Measurements from ENCODE around the gene CCDC86.

Gene CCDC86

DNA sequence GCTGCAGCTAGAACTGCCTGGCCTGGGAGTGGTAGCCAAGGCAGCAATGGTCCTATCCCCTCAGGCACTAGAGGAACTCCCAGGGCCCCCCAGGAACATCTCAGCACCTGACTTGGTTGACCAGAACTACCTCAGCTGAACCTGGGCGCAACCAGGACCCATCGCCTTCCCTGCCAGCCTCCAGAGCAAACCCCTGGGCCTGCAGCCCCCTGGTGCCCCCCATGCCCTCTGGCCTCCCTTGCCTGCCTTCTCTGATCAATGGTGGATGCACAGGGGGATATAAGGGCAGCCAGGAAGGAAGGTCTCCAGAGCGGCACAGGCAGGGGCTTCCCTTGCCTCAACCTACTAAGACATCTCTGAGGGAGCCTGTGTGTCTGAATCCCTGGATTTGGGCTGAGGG is 43.3 kb upstream of the CCDC86 start:
- no peak overlapping the region for H3K4me2 ChIP-seq (ENCODE audit: low read length, poor library complexity, severe bottlenecking)
- no peak overlapping the region for H3K14ac ChIP-seq (ENCODE audit: low read length in 2 of 2)
- H2BK12ac ChIP-seq (ENCODE audit: low read length in 2 of 2) = no peak overlapping the region
- no peak overlapping the region for H2BK5ac ChIP-seq (ENCODE audit: low read depth, low read length, poor library complexity, severe bottlenecking)
- H3K4ac ChIP-seq (ENCODE audit: low read depth in 1 of 2, low read length in 2 of 2) = no peak overlapping the region
- peaks cover 38 to 78% of the 10 kb centered on the region in 2 experiments for H3K27me3 ChIP-seq (ENCODE audit: control insufficient read depth in 1 of 2, insufficient read depth in 1 of 2, low read length in 2 of 2)
- no peak overlapping the region for H2BK120ac ChIP-seq (ENCODE audit: low read depth, low read length)
- H3K9ac ChIP-seq (ENCODE audit: low read length) = no peak overlapping the region
- no peak overlapping the region for H2AFZ ChIP-seq (ENCODE audit: low read depth, low read length)
- H3K4me3 ChIP-seq (ENCODE audit: insufficient read depth in 1 of 2, low read depth in 1 of 2, low read length in 2 of 2) = no peak overlapping the region
- peaks cover 4% of the 10 kb centered on the region for H3K9me3 ChIP-seq (ENCODE audit: control insufficient read depth, low read length)
- no peaks in the 10 kb centered on the region for H3K79me1 ChIP-seq (replicated peaks; ENCODE audit: low read length, poor library complexity, severe bottlenecking)
- no peak for DNase-seq
- WGBS = 94% methylated on average over 2 of the region's 3 CpGs
- H3K18ac ChIP-seq (ENCODE audit: low read depth in 1 of 2, low read length in 2 of 2) = no peak overlapping the region
- H3K36me3 ChIP-seq (ENCODE audit: control insufficient read depth in 1 of 2, insufficient read depth in 2 of 2, low read depth in 1 of 2, low read length in 2 of 2) = no peaks in the 10 kb centered on the region
- peaks cover 2% of the 10 kb centered on the region for H3K4me1 ChIP-seq (ENCODE audit: control insufficient read depth, insufficient read depth, low read depth, low read length)
- no peak overlapping the region for H4K91ac ChIP-seq (ENCODE audit: low read length)
- H4K8ac ChIP-seq (ENCODE audit: low read length) = no peak overlapping the region
- H3K23ac ChIP-seq (ENCODE audit: low read length in 2 of 2) = no peak overlapping the region
- no peak overlapping the region for H2BK15ac ChIP-seq (ENCODE audit: low read depth, poor library complexity, severe bottlenecking)
- H3K27ac ChIP-seq (ENCODE audit: low read length, poor library complexity, severe bottlenecking) = no peak overlapping the region
- H2AK5ac ChIP-seq (ENCODE audit: low read length, severe bottlenecking) = no peak overlapping the region

DNA sequence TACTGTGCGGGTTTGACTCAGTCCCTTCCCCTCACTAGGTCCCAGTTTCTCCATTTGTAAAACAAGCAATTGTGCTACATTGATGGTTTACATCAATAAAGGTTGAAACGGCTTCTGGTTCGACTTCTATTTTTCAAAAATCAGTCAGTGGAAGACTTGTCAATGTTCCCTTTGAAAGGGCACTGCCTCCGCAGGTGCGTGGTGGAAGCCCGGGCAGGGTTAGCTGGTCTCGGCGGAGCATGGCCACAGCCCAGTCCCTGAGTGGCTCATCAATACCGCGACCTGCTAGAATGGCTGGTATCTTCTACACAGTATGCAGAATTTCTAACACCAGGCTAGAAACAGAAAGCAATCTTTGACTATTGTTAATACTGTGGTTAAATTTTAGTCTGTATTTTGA is 40.7 kb upstream of the CCDC86 start:
- Histone ChIP-seq H3K18ac (ENCODE audit: low read depth in 1 of 2, low read length in 2 of 2) (no peak overlapping the region), H3K36me3 (ENCODE audit: control insufficient read depth in 1 of 2, insufficient read depth in 2 of 2, low read depth in 1 of 2, low read length in 2 of 2) (no peaks in the 10 kb centered on the region), H3K9ac (ENCODE audit: low read length) (no peak overlapping the region), H2AFZ (ENCODE audit: low read depth, low read length) (no peak overlapping the region), H3K4me1 (ENCODE audit: control insufficient read depth, insufficient read depth, low read depth, low read length) (peaks cover 2% of the 10 kb centered on the region), H3K14ac (ENCODE audit: low read length in 2 of 2) (no peak overlapping the region), H2BK5ac (ENCODE audit: low read depth, low read length, poor library complexity, severe bottlenecking) (no peak overlapping the region), H3K79me1 (replicated peaks; ENCODE audit: low read length, poor library complexity, severe bottlenecking) (no peaks in the 10 kb centered on the region), H3K27me3 (ENCODE audit: control insufficient read depth in 1 of 2, insufficient read depth in 1 of 2, low read length in 2 of 2) (peaks cover 31 to 75% of the 10 kb centered on the region in 2 experiments), H2BK15ac (ENCODE audit: low read depth, poor library complexity, severe bottlenecking) (no peak overlapping the region), H4K8ac (ENCODE audit: low read length) (no peak overlapping the region), H3K4me2 (ENCODE audit: low read length, poor library complexity, severe bottlenecking) (no peak overlapping the region), H3K4me3 (ENCODE audit: insufficient read depth in 1 of 2, low read depth in 1 of 2, low read length in 2 of 2) (no peak overlapping the region), H3K23ac (ENCODE audit: low read length in 2 of 2) (no peak overlapping the region), H2AK5ac (ENCODE audit: low read length, severe bottlenecking) (no peak overlapping the region), H3K9me3 (ENCODE audit: control insufficient read depth, low read length) (peaks cover 4% of the 10 kb centered on the region), H2BK12ac (ENCODE audit: low read length in 2 of 2) (no peak overlapping the region), H4K91ac (ENCODE audit: low read length) (no peak overlapping the region), H3K4ac (ENCODE audit: low read depth in 1 of 2, low read length in 2 of 2) (no peak overlapping the region), H3K27ac (ENCODE audit: low read length, poor library complexity, severe bottlenecking) (no peak overlapping the region), H2BK120ac (ENCODE audit: low read depth, low read length) (no peak overlapping the region)
- WGBS = 93% methylated on average over 8 of the region's 10 CpGs
- DNase-seq = no peak

DNA sequence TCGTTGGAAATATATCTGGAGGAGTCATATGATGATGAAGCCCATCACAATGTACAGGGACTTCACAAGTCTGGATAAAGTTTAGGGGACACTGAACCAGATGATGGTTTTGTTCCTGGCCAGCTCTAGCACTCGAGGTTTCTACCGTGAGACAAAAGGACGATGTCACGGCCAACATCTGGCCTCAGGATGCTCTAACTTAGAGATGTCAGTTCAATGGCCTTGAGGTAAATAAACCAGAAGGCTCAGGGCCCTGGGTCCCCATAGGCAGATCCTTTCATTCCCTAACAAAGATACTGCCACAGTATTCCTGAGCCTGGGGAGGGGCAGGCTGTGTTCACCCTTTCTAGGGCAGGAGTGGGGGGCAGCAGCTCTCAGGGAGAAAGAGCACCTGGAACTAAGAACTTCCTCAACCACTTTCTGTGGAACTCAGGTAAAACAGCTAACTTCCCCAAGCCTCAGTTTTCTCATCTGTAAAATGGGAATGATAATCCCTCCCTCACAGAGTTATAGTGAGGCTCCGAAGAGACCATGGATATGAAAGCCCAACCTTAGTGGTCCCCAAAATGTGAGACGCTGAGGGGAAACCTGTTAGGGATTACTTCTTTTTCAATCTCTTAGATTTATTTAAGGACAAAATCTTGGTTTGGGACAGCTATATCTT is 38.5 kb upstream of the CCDC86 start:
- no peak overlapping the region for H2BK12ac ChIP-seq (ENCODE audit: low read length in 2 of 2)
- no peaks in the 10 kb centered on the region for H3K79me1 ChIP-seq (replicated peaks; ENCODE audit: low read length, poor library complexity, severe bottlenecking)
- no peak overlapping the region for H3K4me3 ChIP-seq (ENCODE audit: insufficient read depth in 1 of 2, low read depth in 1 of 2, low read length in 2 of 2)
- no peak overlapping the region for H4K8ac ChIP-seq (ENCODE audit: low read length)
- no peak overlapping the region for H2BK15ac ChIP-seq (ENCODE audit: low read depth, poor library complexity, severe bottlenecking)
- H2BK120ac ChIP-seq (ENCODE audit: low read depth, low read length) = no peak overlapping the region
- no peak overlapping the region for H3K9ac ChIP-seq (ENCODE audit: low read length)
- no peak overlapping the region for H2BK5ac ChIP-seq (ENCODE audit: low read depth, low read length, poor library complexity, severe bottlenecking)
- no peaks in the 10 kb centered on the region for H3K4me1 ChIP-seq (ENCODE audit: control insufficient read depth, insufficient read depth, low read depth, low read length)
- WGBS = 81% methylated on average over 6 of the region's 7 CpGs
- no peak overlapping the region for H4K91ac ChIP-seq (ENCODE audit: low read length)
- no peak overlapping the region for H3K14ac ChIP-seq (ENCODE audit: low read length in 2 of 2)
- no peak overlapping the region for H3K4me2 ChIP-seq (ENCODE audit: low read length, poor library complexity, severe bottlenecking)
- H2AK5ac ChIP-seq (ENCODE audit: low read length, severe bottlenecking) = no peak overlapping the region
- H3K27me3 ChIP-seq (ENCODE audit: control insufficient read depth in 1 of 2, insufficient read depth in 1 of 2, low read length in 2 of 2) = peaks cover 21 to 62% of the 10 kb centered on the region in 2 experiments
- no peak overlapping the region for H2AFZ ChIP-seq (ENCODE audit: low read depth, low read length)
- no peak for DNase-seq
- H3K27ac ChIP-seq (ENCODE audit: low read length, poor library complexity, severe bottlenecking) = no peak overlapping the region
- no peak overlapping the region for H3K18ac ChIP-seq (ENCODE audit: low read depth in 1 of 2, low read length in 2 of 2)
- H3K36me3 ChIP-seq (ENCODE audit: control insufficient read depth in 1 of 2, insufficient read depth in 2 of 2, low read depth in 1 of 2, low read length in 2 of 2) = no peaks in the 10 kb centered on the region
- no peaks in the 10 kb centered on the region for H3K9me3 ChIP-seq (ENCODE audit: control insufficient read depth, low read length)
- H3K23ac ChIP-seq (ENCODE audit: low read length in 2 of 2) = no peak overlapping the region
- no peak overlapping the region for H3K4ac ChIP-seq (ENCODE audit: low read depth in 1 of 2, low read length in 2 of 2)

DNA sequence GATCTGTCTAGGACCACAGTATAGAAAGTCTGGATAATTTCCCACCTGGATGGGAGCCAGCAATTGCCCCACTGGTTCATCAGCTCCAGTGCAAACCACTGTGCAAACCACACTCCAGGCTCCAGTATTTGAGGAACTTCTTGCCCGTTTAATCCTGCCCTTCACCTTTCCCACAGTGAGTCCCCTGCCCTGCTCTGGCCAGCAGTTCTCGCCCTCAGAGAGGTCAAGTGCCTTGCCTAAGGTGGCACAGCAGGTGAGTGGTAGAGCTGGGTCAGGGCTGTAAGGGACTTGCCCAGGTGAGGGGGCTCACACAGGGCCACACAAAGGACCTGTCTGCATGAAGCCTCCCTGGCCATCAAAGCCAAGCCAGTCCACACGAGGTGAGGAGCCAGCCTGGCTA is 32.7 kb upstream of the CCDC86 start:
- Histone ChIP-seq H3K4me2 (ENCODE audit: low read length, poor library complexity, severe bottlenecking) (no peak overlapping the region), H3K9me3 (ENCODE audit: control insufficient read depth, low read length) (peaks cover 6% of the 10 kb centered on the region), H3K14ac (ENCODE audit: low read length in 2 of 2) (no peak overlapping the region), H3K18ac (ENCODE audit: low read depth in 1 of 2, low read length in 2 of 2) (no peak overlapping the region), H3K27me3 (ENCODE audit: control insufficient read depth in 1 of 2, insufficient read depth in 1 of 2, low read length in 2 of 2) (peaks cover 14 to 46% of the 10 kb centered on the region in 2 experiments), H2BK120ac (ENCODE audit: low read depth, low read length) (no peak overlapping the region), H3K27ac (ENCODE audit: low read length, poor library complexity, severe bottlenecking) (no peak overlapping the region), H3K4me3 (ENCODE audit: insufficient read depth in 1 of 2, low read depth in 1 of 2, low read length in 2 of 2) (no peak overlapping the region), H4K8ac (ENCODE audit: low read length) (no peak overlapping the region), H3K9ac (ENCODE audit: low read length) (no peak overlapping the region), H2BK15ac (ENCODE audit: low read depth, poor library complexity, severe bottlenecking) (no peak overlapping the region), H2AK5ac (ENCODE audit: low read length, severe bottlenecking) (no peak overlapping the region), H3K23ac (ENCODE audit: low read length in 2 of 2) (no peak overlapping the region), H3K79me1 (replicated peaks; ENCODE audit: low read length, poor library complexity, severe bottlenecking) (no peaks in the 10 kb centered on the region), H2BK12ac (ENCODE audit: low read length in 2 of 2) (no peak overlapping the region), H3K4ac (ENCODE audit: low read depth in 1 of 2, low read length in 2 of 2) (no peak overlapping the region), H3K4me1 (ENCODE audit: control insufficient read depth, insufficient read depth, low read depth, low read length) (no peaks in the 10 kb centered on the region), H2AFZ (ENCODE audit: low read depth, low read length) (no peak overlapping the region), H2BK5ac (ENCODE audit: low read depth, low read length, poor library complexity, severe bottlenecking) (no peak overlapping the region), H4K91ac (ENCODE audit: low read length) (no peak overlapping the region), H3K36me3 (ENCODE audit: control insufficient read depth in 1 of 2, insufficient read depth in 2 of 2, low read depth in 1 of 2, low read length in 2 of 2) (no peaks in the 10 kb centered on the region)
- 82% methylated on average over 2 of the region's 3 CpGs for WGBS
- DNase-seq = no peak

Measured in mesenchymal stem cell (in vitro differentiated cells and primary cell).